Right lobe of liver (tissue), 6 donors: ENCODE results near the gene RPS6KA4. TPM values are rescaled to one million over a fixed set of nuclear protein-coding genes. Genes with fewer than 3 reads are reported as not detected.
A peak's percentile ranks its signal among the peaks of the same experiment; 100 is the strongest.

Experiments
- ATAC-seq, 4 donors: fragments of 200-7000 bp; cut with Tn5 transposase; one replicate each; pipeline ENCODE4 v1.9.1; 2020; ENCODE audit warnings: mild to moderate bottlenecking in 4 of 4, moderate library complexity in 4 of 4
- DNase-seq, 3 donors: peaks; one replicate each; pipeline ENCODE4 v3.0.0-alpha.2; 2020
- H3K27ac ChIP-seq, 3 donors: fragments of 200-600 bp; one replicate each; pipeline ENCODE4 v1.8.0; 2022
- H3K27me3 ChIP-seq, 2 donors: fragments of 200-600 bp; one replicate each; pipeline ENCODE4 v1.8.0; 2022
- H3K36me3 ChIP-seq, 4 donors: fragments of 200-600 bp; sonication (generic) in 1 of 4; one replicate each; pipeline versions ENCODE4 v1.5.1 to v1.8.0; 2017 to 2022; ENCODE audit warnings: control low read depth in 1 of 4
- H3K4me1 ChIP-seq, 4 donors: fragments of 200-600 bp; sonication (generic) in 1 of 4; one replicate each; pipeline versions ENCODE4 v1.5.1 to v1.8.0; 2017 to 2022; ENCODE audit warnings: control low read depth in 1 of 4
- H3K4me3 ChIP-seq, 3 donors: fragments of 200-600 bp; one replicate each; pipeline ENCODE4 v1.8.0; 2022
- H3K9me3 ChIP-seq, 4 donors: fragments of 200-600 bp; sonication (generic) in 1 of 4; one replicate each; pipeline versions ENCODE4 v1.5.1 to v1.8.0; 2017 to 2022; ENCODE audit warnings: control low read depth in 1 of 4
- POLR2A ChIP-seq: fragments of 450-650 bp; IDR thresholded peaks from one replicate; pipeline ENCODE4 v1.6.1; 2017; ENCODE audit warnings: antibody characterized with exemption, mild to moderate bottlenecking
- WGBS: methylation state at CpG from one replicate; pipeline ENCODE4 v1.1.6; 2018; ENCODE audit warnings: low coverage, low lambda C conversion rate; ENCODE audit not compliant: insufficient coverage; ENCODE audit errors: missing lambda C conversion rate; 5-methylcytosine and 5-hydroxymethylcytosine counted together
- intact Hi-C, 2 donors: fragments of 100-400 bp; cut with DNase I; formaldehyde crosslinking; loops; one replicate each; pipeline versions ENCODE4 v1.11.2 to v1.14.1; 2022
- total RNA-seq, 6 experiments: library from RNA; depleted of rRNA in 2 of 6; stranded (reverse); fragments of >200 nt in 2 of 6; fragmentation: NEBNext Ultra II Directional in 3 of 6; extraction: Animal tissue kit (Norgen Biotek cat#: 25700) in 3 of 6; gene quantifications; one replicate each; pipeline versions ENCODE4 v1.1.0 to v1.2.4, GENCODE V29; 2016 to 2023
- TF ChIP-seq, protein P1 (sequence below), 4 donors: fragments of 200-600 bp in 3 of 4; fragments of 450-650 bp in 1 of 4; IDR thresholded peaks; one replicate each; pipeline versions ENCODE4 v1.5.1 to v1.8.0; 2016 to 2022; ENCODE audit warnings: antibody characterized with exemption in 4 of 4, mild to moderate bottlenecking in 2 of 4
- donor health status: DM: no; HTN: yes; CAD: no.
- donor health status: DM: no; HTN: no; CAD: no.
- donor health status: DM: no; HTN: no; CAD: no.
- donor health status: DM: no; HTN: yes; CAD: no.
- donor health status: DM: no; HTN: yes; CAD: no.

RPS6KA4 gene
- total RNA-seq, 6 experiments from 2014 or later, result 6.6 to 17.9 (median 10.3) TPM

DNA sequence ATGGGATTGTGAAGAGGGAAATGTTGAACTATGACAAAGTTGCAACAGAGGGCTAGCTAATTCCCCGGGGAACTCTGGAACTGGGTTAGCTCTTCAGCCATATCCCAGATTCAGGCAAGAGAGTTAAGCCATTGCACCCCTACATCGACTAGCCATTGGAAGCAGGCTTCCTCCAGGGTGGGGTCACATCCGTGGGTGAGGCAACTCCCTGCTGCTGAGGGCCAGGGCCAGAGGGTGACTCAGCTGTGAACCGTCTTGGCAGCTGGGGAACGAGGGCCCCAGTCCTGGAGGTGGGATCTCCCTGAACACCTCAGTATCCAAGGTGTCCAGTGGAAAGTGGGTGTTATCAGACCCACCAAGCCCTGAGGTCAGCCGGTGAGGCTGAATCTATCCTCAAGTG, 41.1 kb downstream of the RPS6KA4 start:
- no peak for TF ChIP-seq POLR2A
- TF ChIP-seq, protein P1, sequence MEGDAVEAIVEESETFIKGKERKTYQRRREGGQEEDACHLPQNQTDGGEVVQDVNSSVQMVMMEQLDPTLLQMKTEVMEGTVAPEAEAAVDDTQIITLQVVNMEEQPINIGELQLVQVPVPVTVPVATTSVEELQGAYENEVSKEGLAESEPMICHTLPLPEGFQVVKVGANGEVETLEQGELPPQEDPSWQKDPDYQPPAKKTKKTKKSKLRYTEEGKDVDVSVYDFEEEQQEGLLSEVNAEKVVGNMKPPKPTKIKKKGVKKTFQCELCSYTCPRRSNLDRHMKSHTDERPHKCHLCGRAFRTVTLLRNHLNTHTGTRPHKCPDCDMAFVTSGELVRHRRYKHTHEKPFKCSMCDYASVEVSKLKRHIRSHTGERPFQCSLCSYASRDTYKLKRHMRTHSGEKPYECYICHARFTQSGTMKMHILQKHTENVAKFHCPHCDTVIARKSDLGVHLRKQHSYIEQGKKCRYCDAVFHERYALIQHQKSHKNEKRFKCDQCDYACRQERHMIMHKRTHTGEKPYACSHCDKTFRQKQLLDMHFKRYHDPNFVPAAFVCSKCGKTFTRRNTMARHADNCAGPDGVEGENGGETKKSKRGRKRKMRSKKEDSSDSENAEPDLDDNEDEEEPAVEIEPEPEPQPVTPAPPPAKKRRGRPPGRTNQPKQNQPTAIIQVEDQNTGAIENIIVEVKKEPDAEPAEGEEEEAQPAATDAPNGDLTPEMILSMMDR (IDR thresholded peaks at IDR 0.05), result no peak
- Histone ChIP-seq H3K4me1 (no peaks in the 10 kb centered on the region), H3K4me3 (no peak overlapping the region), H3K27me3 (no peaks in the 10 kb centered on the region), H3K27ac (no peak overlapping the region), H3K36me3 (no peaks in the 10 kb centered on the region), H3K9me3 (no peaks in the 10 kb centered on the region)
- WGBS, result 67% methylated on average over 1 of the region's 6 CpGs
- DNase-seq (no peak), ATAC-seq (peak; percentile 26 to 48 (median 28))
- intact Hi-C loops, result no loop called here

DNA sequence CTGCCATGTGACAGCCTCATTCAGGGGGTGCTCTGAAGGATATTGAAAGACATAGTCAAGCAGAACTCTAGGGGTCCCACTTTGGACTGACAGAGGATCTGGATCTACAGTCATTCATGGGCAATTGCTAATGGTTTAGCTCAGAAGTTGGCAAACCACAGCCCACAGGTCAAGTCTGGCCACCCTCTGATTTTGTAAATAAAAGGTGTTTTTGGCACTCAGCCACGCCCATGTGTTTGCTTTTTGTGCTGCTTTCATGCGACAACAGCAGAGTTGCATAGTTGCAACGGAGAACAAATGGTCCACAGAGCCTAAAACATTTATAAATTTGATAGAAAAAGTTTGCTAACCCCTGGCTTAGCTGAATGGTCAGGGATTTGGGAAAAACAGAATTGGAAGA, 41.7 kb downstream of the RPS6KA4 start:
- peak; percentile 16 to 48 (median 20) for ATAC-seq
- TF ChIP-seq, protein P1 (IDR thresholded peaks at IDR 0.05), result no peak
- no peak for TF ChIP-seq POLR2A
- peak in 1 of 3 donors; percentile 51 for DNase-seq
- Histone ChIP-seq H3K27me3 (no peaks in the 10 kb centered on the region), H3K27ac (no peak overlapping the region), H3K9me3 (no peaks in the 10 kb centered on the region), H3K4me1 (no peaks in the 10 kb centered on the region), H3K36me3 (no peaks in the 10 kb centered on the region), H3K4me3 (no peak overlapping the region)
- WGBS, result 20% methylated on average over 3 of the region's 3 CpGs
- intact Hi-C loops, result no loop called here

DNA sequence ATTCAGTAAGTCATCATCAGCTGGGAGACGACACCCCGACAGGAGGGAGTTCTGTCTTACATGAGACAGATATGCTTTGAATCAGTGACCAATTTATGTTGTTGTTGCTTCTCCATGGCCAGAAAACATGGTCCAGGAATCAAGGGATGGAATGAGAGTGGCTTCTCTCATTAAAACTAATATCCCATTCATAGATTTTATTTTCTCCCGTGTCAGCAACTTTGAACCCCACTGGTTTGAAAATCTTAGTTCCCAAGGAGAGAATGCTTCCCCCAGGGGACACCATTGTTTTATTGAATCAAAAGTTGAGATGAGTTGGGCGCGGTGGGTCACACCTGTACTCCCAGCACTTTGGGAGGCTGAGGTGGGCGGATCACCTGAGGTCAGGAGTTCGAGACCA, 42.8 kb downstream of the RPS6KA4 start:
- 75% methylated on average over 7 of the region's 7 CpGs for WGBS
- no peaks in the 10 kb centered on the region for H3K27me3 ChIP-seq
- intact Hi-C loops, result no loop called here
- DNase-seq, result no peak
- no peak for ATAC-seq
- TF ChIP-seq POLR2A, result no peak
- TF ChIP-seq, protein P1 (IDR thresholded peaks at IDR 0.05), result no peak
- H3K9me3 ChIP-seq, result no peaks in the 10 kb centered on the region
- H3K4me1 ChIP-seq, result no peaks in the 10 kb centered on the region
- no peak overlapping the region for H3K4me3 ChIP-seq
- no peak overlapping the region for H3K27ac ChIP-seq
- H3K36me3 ChIP-seq, result no peaks in the 10 kb centered on the region

DNA sequence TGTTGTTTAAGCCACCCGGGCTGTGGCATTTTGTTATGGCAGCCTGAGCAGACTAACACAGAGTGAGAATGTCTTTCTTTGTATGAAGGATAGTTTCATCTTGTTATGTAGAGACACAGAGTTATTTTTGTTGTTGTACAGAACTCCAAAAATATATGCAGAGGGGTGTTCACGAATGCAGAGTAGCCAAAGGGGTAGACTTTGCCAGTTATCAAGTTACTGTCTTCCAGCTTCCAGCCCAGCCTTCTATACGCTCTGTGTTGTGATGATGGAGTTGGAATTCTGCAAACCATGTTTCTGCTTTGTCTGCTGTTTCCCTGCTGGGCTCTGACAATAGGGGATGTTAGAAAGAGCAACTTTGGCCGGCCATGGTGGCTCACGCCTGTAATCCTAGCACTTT, 44.1 kb downstream of the RPS6KA4 start:
- Histone ChIP-seq H3K4me3 (no peak overlapping the region), H3K9me3 (no peaks in the 10 kb centered on the region), H3K27ac (no peak overlapping the region), H3K27me3 (no peaks in the 10 kb centered on the region), H3K4me1 (no peaks in the 10 kb centered on the region), H3K36me3 (no peaks in the 10 kb centered on the region)
- no peak for TF ChIP-seq POLR2A
- TF ChIP-seq, protein P1 (IDR thresholded peaks at IDR 0.05), result no peak
- intact Hi-C loops, result no loop called here
- DNase-seq (no peak), ATAC-seq (no peak)
- 56% methylated on average over 5 of the region's 5 CpGs for WGBS
